Activated CD8-positive, alpha-beta memory T cell treated with anti-CD3 and anti-CD28 coated beads for 4 hours (primary cell): ENCODE data around the gene SMARCAL1.

ENCODE experiments used
- DNase-seq, 2 donors: peaks; one replicate each; pipeline ENCODE4 v3.0.0-alpha.2; 2020; ENCODE audit warnings: low read depth in 2 of 2

SMARCAL1 gene

GRCh38 chr2:216475767-216476166 lies 63.5 kb downstream of the SMARCAL1 start:
- no peak for DNase-seq

GRCh38 chr2:216477283-216478035 lies 65.2 kb downstream of the SMARCAL1 start:
- DNase-seq: no peak

GRCh38 chr2:216478151-216478550 lies 65.9 kb downstream of the SMARCAL1 start:
- DNase-seq: no peak

- no peak for DNase-seq
Measured at GRCh38 chr2:216478791-216479190, 66.5 kb downstream of the SMARCAL1 start.

- no peak for DNase-seq
Measured at GRCh38 chr2:216480221-216480620, 67.9 kb downstream of the SMARCAL1 start.

GRCh38 chr2:216482640-216483039 lies 70.4 kb downstream of the SMARCAL1 start:
- DNase-seq: no peak

GRCh38 chr2:216485237-216485636 lies 73.0 kb downstream of the SMARCAL1 start:
- DNase-seq: no peak

GRCh38 chr2:216485745-216486144 lies 73.5 kb downstream of the SMARCAL1 start:
- no peak for DNase-seq

GRCh38 chr2:216486271-216486670 lies 74.0 kb downstream of the SMARCAL1 start:
- DNase-seq: no peak

- DNase-seq: no peak
Measured at GRCh38 chr2:216486708-216487107, 74.4 kb downstream of the SMARCAL1 start.

- no peak for DNase-seq
Measured at GRCh38 chr2:216490061-216490460, 77.8 kb downstream of the SMARCAL1 start.

GRCh38 chr2:216491793-216492596 lies 79.7 kb downstream of the SMARCAL1 start:
- DNase-seq: no peak

GRCh38 chr2:216492597-216493333 lies 80.5 kb downstream of the SMARCAL1 start:
- no peak for DNase-seq

GRCh38 chr2:216493334-216493685 lies 81.0 kb downstream of the SMARCAL1 start:
- no peak for DNase-seq

GRCh38 chr2:216495656-216496055 lies 83.4 kb downstream of the SMARCAL1 start:
- no peak for DNase-seq

GRCh38 chr2:216497382-216498069 lies 85.2 kb downstream of the SMARCAL1 start:
- no peak for DNase-seq

- no peak for DNase-seq
Measured at GRCh38 chr2:216498070-216498378, 85.7 kb downstream of the SMARCAL1 start.

- peak; percentile 79 to 84 for DNase-seq
Measured at GRCh38 chr2:216498379-216499352, 86.4 kb downstream of the SMARCAL1 start, which contains the start of gene RPL37A. TSS of gene RPL37A (plus strand) at chr2:216498844. CDS start at chr2:216498875, 31 bp downstream.

- DNase-seq: no peak
Measured at GRCh38 chr2:216499641-216500218, 87.4 kb downstream of the SMARCAL1 start.

GRCh38 chr2:216500572-216500971 lies 88.3 kb downstream of the SMARCAL1 start:
- DNase-seq: no peak
